Stimulated activated CD4-positive, alpha-beta T cell treated with anti-CD3 and anti-CD28 coated beads, TNF-alpha, amount 100 ng/mL, for 48 hours (primary cell): ENCODE data around the gene SORCS1.

Source experiments
- DNase-seq, 3 donors: peaks; one replicate each; pipeline ENCODE4 v3.0.0-alpha.2; 2020; ENCODE audit warnings: low read depth in 3 of 3

The SORCS1 gene

DNA sequence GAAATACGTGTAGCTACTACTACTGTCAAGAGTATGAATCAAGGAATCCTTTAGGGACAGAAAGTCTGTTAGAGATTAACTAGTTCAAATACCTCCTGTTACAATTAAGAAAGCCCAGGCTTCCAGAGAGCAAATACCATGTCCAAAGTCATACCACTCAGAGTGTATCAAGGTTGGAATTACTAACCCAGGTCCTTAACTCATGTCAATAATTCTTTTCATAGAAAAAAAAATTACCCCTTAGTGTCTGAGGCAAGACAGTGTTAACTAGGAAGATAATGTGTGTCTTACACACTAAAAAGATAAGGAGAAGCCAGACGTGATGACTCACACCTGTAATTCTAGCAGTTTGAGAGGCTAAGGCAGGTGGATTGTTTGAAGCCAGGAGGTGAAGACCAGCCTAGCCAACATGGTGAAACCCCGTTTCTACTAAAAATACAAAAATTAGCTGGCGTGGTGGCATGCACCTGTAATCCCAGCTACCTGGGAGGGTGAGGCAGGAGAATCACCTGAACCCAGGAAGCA is 423.4 kb downstream of the SORCS1 start:
- no peak for DNase-seq

- DNase-seq, result no peak
These were observed 424.4 kb downstream of the SORCS1 start for GRCh38 chr10:106740071-106740470.

GRCh38 chr10:106734220-106734619 is 430.3 kb downstream of the SORCS1 start:
- no peak for DNase-seq

DNA sequence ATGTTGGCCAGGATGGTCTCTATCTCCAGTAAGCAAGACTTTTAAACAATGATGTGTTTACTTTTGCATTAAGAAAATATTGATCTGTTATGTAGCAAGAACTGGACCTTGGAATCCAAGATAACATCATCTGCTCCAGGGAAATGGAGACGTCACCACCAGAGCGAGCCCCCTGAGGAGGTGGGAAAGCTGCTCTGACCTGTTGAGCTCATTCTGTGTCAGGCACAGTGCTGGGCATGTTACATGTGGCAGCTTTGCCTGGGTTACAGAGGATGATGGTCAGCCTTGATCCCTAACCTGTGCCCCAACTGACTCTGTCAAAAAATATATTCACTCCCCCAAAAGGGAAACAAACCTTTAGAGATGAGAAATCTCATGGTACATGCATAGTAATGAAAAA is 436.3 kb downstream of the SORCS1 start:
- no peak for DNase-seq

- no peak for DNase-seq
These were observed 437.3 kb downstream of the SORCS1 start for GRCh38 chr10:106727170-106727569.

DNA sequence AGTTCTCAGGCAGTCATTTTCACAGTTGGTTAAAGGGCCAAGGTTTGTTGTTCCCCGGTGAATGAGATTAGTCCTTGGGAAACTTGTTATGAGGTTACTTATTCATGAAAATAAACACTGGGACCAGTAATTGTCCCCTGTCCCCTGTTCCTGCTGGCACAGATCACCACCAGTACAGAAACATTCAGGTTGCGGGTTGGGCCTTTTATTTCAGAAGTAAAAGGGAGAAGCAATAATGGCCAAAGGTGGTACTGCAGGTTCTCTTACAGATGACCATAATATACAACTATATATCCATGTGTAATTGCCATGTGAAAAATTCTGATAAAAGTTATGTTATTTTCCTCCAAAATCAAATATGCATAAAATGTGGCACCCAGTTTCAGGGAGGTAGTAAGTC is 442.0 kb downstream of the SORCS1 start:
- DNase-seq, result no peak

- no peak for DNase-seq
These were observed 443.8 kb downstream of the SORCS1 start for GRCh38 chr10:106720683-106721082.

DNA sequence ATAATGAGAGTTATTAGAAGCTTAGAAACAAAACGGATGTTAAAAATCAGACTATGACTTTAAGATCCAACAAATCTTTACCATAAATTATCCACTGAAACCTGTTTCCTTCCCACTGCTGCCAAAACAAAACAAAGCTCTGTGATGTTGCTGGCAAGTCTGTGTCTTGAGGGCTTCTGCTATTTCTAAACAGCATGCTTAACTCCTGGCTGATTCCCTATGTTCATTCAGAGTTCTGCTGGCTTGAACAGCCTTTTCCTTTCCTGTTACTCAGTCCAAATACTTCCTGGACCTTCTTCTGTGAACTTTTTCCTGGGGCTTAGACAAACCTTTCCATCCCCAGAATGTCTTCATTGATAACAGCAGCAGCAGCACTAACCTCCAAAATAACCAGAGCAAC is 448.1 kb downstream of the SORCS1 start:
- DNase-seq, result no peak

DNA sequence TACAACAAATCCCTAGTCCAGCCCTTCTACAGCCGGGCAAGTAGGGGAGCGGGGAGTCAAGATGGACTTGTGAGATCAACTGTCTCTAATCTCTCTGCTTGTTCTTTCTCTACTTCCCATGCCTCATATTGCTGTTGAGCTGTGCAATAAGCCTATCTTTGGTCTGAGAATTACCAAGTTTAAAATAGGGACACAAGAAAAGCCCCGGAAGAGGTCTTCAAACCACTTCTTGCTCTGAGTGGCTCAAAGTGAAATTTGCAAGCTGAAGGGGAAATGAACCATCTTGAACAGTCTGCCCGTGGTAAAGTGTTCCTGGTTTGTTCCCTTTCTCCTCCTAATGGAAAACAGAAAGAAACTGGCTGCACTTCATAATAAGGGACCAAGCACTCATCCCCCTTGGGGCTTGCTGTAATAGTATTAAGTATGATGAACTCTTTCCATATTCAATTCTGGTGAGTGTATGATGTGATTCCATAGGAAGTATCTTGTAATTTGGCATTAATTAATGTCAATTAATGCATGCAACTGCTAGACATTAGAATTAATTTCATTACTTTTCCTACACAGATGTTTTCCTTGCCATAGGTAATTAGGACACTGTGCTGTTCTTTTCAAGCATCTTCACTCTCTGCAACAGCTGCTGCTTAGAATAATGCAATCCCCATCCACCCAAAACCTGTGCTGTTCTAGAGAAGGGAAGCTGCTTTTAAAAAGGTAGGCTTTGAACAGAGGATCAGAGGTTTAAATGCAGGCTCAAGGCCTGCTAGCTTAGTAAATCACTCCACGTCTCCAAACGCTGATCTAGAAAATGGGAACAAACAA is 449.6 kb downstream of the SORCS1 start:
- DNase-seq, result no peak

- DNase-seq, result no peak
These were observed 450.7 kb downstream of the SORCS1 start for GRCh38 chr10:106713846-106714245.

DNA sequence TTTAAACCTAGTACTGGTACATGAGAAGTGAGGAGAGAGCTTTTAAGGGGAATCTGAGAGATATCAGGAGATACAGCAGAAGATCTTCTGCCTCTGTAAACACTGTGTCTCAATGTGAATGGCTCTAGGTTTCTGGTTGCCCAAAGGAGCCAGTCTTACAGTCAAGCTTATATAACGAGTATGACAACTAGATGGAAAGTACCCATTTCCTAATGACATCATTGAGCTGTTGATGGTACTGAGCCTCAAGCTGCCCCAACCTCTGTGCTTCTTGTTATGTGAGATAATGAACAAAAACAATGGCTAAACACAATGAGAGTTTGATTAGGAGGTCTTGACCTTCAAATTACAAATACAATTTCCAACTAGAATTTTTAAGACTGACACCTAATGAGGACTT is 451.5 kb downstream of the SORCS1 start:
- DNase-seq, result no peak

GRCh38 chr10:106711313-106711906 is 453.1 kb downstream of the SORCS1 start:
- peak; percentile 8 to 25 (median 11) for DNase-seq

- DNase-seq, result no peak
These were observed 456.0 kb downstream of the SORCS1 start for GRCh38 chr10:106708506-106708905.

DNA sequence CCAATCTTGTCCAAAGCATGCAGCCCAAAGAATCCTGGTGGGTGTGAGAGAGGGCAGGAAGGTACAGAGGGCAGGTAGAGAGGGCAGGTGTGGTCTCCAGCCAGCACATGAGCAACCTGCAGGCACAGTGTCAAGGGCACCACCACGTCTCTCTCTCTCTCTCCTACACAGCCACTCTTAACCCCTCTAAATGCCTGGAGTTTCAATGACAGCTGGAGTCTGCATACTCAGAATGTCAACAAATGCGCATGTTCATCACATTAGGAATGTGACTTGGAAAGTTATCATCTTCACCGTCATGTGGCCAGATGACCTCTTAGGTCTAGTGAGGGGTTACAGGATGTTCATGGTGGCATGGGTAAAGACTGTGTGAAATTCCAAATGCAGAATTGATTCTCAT is 456.8 kb downstream of the SORCS1 start:
- DNase-seq, result no peak

GRCh38 chr10:106706127-106706526 is 458.4 kb downstream of the SORCS1 start:
- DNase-seq, result no peak

GRCh38 chr10:106705681-106706100 is 458.8 kb downstream of the SORCS1 start:
- DNase-seq, result peak in 2 of 3 donors; percentile 8 to 18

DNA sequence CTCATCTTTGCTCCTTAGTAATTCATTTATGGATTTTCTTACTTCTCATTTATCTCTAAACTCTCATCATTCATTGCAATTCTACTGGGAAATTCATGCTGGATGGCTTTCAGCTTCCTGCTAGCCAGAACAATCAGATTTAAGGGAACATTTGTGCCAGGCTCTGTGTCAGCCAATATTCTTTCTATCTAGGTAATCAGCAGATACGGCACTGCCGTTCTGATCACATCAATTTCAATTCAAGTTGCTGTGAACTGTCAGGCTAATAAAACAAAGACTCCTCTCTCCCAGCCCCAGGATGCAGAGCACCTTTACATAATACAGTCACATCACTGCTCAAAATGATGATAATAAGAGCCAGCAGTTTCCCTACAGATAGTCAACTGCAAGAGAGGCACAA is 468.3 kb downstream of the SORCS1 start:
- no peak for DNase-seq

DNA sequence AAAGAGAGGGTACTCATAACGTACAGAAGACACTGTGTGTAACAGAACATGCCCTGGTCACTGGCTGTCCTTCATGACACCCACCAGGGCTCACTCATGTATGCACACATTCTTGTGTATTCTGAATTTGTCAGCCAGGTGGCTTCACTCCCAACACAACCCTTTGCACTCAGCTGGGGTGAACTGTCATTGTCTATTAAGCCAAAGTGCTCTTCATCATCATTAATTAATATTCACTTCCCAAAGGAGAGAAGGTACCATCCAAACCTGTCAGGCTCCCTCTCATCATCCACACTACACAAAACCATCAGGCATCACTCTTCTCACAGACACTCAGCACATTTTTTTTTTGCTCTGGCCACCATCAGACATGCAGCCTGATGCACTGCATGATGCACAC is 469.8 kb downstream of the SORCS1 start:
- no peak for DNase-seq

DNA sequence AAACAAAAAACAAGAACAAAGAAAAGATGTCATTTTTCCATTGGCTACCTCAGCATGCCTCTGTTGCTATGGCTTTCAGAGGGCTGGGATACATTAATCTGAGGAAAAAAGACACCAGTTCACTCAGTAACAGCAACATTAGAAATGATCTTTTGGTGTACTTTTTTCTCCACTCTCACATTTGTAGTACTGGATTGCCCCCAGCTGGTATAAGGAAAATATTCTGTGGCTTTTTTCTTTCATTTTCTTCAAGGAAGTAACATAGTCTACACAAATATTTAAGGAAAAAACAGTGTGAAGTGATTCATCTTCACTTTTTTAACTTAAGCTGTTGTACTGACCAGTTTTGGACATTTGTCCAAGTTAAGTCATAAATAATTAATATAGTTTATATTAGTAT is 482.3 kb downstream of the SORCS1 start:
- no peak for DNase-seq

GRCh38 chr10:106680061-106680460 is 484.4 kb downstream of the SORCS1 start:
- no peak for DNase-seq

GRCh38 chr10:106679314-106679713 is 485.2 kb downstream of the SORCS1 start:
- DNase-seq, result no peak

- no peak for DNase-seq
These were observed 491.9 kb downstream of the SORCS1 start for GRCh38 chr10:106672517-106673175.

GRCh38 chr10:106661767-106662140 is 502.8 kb downstream of the SORCS1 start:
- no peak for DNase-seq
